Right cardiac atrium (tissue), 5 donors: ENCODE data around the gene EWSR1. TPM values are rescaled to one million over a fixed set of nuclear protein-coding genes. Genes with fewer than 3 reads are reported as not detected.
A peak's percentile ranks its signal among the peaks of the same experiment; 100 is the strongest.

Experiments
- ATAC-seq, 2 donors: fragments of 200-7000 bp; cut with Tn5 transposase; one replicate each; pipeline versions ENCODE4 v1.8.0 to v1.9.1; 2020; ENCODE audit warnings: moderate library complexity in 2 of 2, mild to moderate bottlenecking in 1 of 2
- DNase-seq, 3 donors: peaks; one replicate each; pipeline ENCODE4 v3.0.0-alpha.2; 2020
- H3K27ac ChIP-seq: one replicate; pipeline ENCODE4 v1.5.1; 2013; ENCODE audit warnings: mild to moderate bottlenecking, low read length, control low read depth, moderate library complexity
- H3K27me3 ChIP-seq: one replicate; pipeline ENCODE4 v1.6.1; 2013; ENCODE audit not compliant: control insufficient read depth, insufficient read depth
- H3K4me1 ChIP-seq: one replicate; pipeline ENCODE4 v1.6.1; 2013; ENCODE audit warnings: low read length; ENCODE audit not compliant: control insufficient read depth, insufficient read depth
- H3K4me3 ChIP-seq: one replicate; pipeline ENCODE4 v1.5.1; 2013; ENCODE audit warnings: low read length, control low read depth
- H3K9me3 ChIP-seq: one replicate; pipeline ENCODE4 v1.6.1; 2013; ENCODE audit warnings: low read length; ENCODE audit not compliant: control insufficient read depth
- WGBS: extraction: QIAGEN DNeasy Blood & Tissue Kit; methylation state at CpG from one replicate; pipeline ENCODE4 v1.1.7; 2013; 5-methylcytosine and 5-hydroxymethylcytosine counted together
- intact Hi-C, 4 donors: fragments of 100-400 bp; cut with DNase I; formaldehyde crosslinking; loops; one replicate each; pipeline versions ENCODE4 v1.11.0 to v1.14.0; 2022 to 2023
- polyA plus RNA-seq: library from polyadenylated mRNA; stranded (reverse); fragments of 200-250 nt; gene quantifications from one replicate; pipeline ENCODE4 v1.2.3, GENCODE V29; 2013
- total RNA-seq, 4 donors: library from RNA; stranded (reverse); fragmentation: NEBNext Ultra II Directional; extraction: Animal tissue kit (Norgen Biotek cat#: 25700); gene quantifications; one replicate each; pipeline ENCODE4 v1.2.1, GENCODE V29; 2021
- donor health status: healthy with polysubstance abuse.
- donor health status: DM: no; HTN: yes; CAD: no.
- donor health status: DM: no; HTN: no; CAD: no.
- donor health status: DM: no; HTN: yes; CAD: no; lungs with severe emphysema.
- donor health status: DM: yes; HTN: yes; CAD: no.

EWSR1 gene
- total and polyA plus RNA-seq, 5 donors, result 119 to 162 (median 142) TPM

DNA sequence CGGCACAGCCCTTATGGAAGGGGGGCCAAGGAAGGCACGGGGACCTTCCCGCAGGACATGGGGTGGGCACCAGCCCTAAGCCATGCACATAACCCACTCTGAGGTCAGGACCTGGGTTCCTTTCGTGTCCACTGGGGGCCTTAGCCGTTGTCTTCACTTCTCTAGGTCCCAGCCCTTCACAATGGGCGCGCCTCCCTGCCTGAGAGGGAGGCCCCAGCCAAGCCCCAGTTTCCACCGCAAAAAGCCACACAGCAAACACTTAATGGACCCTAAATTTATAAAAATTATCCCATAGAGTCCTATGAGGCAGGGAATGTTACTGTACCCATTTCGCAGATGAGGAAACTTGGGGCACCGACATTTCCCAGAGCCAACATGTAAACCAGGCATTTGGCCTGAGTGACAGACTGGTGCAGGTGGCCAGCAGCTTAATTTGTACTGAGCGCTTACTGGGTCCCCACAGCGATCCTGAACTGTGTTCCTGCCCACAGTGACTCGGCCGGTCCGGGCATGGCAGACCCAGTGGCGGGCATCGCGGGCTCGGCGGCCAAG is 39.6 kb downstream of the EWSR1 start:
- 64% methylated on average over 20 of the region's 20 CpGs for WGBS
- DNase-seq, result peak in 1 of 3 donors; percentile 65
- ATAC-seq, result no peak
- intact Hi-C loops, result loop anchor here in 2 of 4 donors (5.0 kb wide), 2 partner anchors 35 to 50 kb away; no protein-coding TSS in a partner anchor
- peak overlapping the region; percentile 81 for H3K27ac ChIP-seq
- H3K27me3 ChIP-seq, result no peaks in the 10 kb centered on the region
- no peaks in the 10 kb centered on the region for H3K9me3 ChIP-seq
- peak overlapping the region; percentile 91 for H3K4me3 ChIP-seq
- peaks cover 19% of the 10 kb centered on the region for H3K4me1 ChIP-seq

DNA sequence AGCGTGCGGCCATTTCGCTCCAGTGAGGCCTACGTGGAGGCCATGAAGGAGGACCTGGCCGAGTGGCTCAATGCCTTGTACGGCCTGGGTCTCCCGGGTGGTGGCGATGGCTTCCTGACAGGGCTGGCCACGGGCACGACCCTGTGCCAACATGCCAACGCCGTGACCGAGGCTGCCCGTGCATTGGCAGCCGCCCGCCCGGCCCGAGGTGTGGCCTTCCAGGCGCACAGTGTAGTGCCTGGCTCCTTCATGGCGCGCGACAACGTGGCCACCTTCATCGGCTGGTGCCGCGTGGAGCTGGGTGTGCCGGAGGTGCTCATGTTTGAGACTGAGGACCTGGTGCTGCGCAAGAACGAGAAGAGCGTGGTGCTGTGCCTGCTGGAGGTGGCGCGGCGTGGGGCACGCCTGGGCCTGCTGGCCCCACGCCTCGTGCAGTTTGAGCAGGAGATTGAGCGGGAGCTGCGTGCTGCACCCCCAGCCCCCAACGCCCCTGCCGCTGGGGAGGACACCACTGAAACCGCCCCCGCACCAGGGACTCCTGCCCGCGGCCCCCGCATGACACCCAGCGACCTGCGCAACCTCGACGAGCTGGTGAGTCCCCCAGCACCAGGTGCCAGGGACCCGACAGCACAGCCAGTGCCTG is 40.2 kb downstream of the EWSR1 start:
- ATAC-seq (no peak), DNase-seq (peak in 2 of 3 donors; percentile 76 to 77)
- Histone ChIP-seq H3K27ac (peak overlapping the region; percentile 49), H3K9me3 (no peaks in the 10 kb centered on the region), H3K4me1 (peaks cover 23% of the 10 kb centered on the region), H3K27me3 (no peaks in the 10 kb centered on the region), H3K4me3 (peak overlapping the region; percentile 91)
- 62% methylated on average over 50 of the region's 50 CpGs for WGBS
- intact Hi-C loops, result loop anchor here in 2 of 4 donors (5.0 kb wide), 2 partner anchors 36 to 49 kb away; no protein-coding TSS in a partner anchor

DNA sequence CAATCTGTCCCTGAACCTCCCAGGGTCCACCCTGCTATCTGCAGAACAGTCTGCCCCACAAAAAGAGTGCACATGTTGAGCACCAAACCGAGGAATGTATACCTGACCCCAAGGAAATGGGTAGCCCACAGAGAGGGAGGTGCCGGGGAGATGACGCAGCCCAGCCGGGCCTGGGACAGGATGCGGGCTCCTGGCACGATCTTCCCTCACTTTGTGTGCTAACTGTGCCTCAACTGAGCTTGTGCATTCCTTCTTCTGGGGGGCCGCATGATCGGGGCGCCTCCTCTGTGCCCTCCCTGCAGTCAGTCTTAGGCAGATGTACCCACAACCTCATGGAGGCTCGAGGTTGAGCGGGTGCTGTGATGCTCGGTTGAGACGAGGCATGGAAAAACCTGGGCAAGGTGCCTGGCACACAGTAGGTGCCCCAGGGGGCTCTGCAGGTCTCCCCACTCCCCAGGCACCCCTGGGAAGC is 40.8 kb downstream of the EWSR1 start:
- no peak for ATAC-seq
- WGBS, result 50% methylated on average over 13 of the region's 13 CpGs

DNA sequence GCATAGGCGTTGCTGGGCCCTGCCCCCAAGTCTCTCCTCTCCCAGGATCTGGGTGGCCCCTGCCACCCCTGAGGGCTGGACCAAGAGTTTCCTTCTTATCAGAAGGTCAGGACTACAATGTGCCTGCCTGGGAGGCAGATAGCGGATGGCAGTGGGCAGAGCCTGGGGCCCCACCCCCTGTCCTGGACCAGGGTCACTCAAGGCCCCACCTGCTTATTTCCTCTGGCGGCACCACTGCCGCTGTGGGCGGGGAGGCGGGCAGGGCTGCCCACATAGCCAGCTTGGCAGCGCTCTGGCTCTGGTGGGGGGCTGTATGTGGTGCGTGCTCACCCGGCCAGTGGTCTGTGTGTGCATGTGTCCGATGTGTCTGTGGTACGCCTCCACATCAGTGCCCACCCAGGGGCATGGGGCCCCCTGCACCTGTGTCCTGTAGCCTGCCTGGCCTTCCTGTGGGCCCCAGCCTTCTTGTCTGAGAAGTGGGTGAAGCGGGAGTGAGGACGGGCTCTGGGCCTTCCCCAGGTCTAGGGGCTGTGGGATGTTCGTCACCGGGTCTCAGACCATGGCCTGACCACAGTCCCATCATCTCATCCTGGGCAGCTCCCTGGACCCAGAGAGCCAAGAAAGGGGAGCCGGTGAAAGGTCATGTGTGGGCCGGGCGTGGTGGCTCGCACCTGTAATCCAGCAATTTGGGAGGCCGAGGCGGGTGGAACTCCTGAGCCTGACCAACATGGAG is 41.4 kb downstream of the EWSR1 start:
- no peak overlapping the region for H3K4me3 ChIP-seq
- intact Hi-C loops, result loop anchor here in 2 of 4 donors (5.0 kb wide), 2 partner anchors 37 to 48 kb away; no protein-coding TSS in a partner anchor
- H3K27ac ChIP-seq, result peak overlapping the region; percentile 28
- peak; percentile 65 to 85 (median 85) for DNase-seq
- no peaks in the 10 kb centered on the region for H3K27me3 ChIP-seq
- no peaks in the 10 kb centered on the region for H3K9me3 ChIP-seq
- peaks cover 30% of the 10 kb centered on the region for H3K4me1 ChIP-seq
- 69% methylated on average over 21 of the region's 21 CpGs for WGBS
- peak; percentile 4 to 5 for ATAC-seq

More for the DNA sequence above, 40.8 kb downstream of the EWSR1 start:
- Histone ChIP-seq H3K27ac (peak overlapping the region; percentile 49), H3K4me1 (peaks cover 28% of the 10 kb centered on the region), H3K4me3 (no peak overlapping the region), H3K27me3 (no peaks in the 10 kb centered on the region), H3K9me3 (no peaks in the 10 kb centered on the region)
- DNase-seq, result peak in 1 of 3 donors; percentile 73
- intact Hi-C loops, result loop anchor here in 2 of 4 donors (5.0 kb wide), 2 partner anchors 37 to 48 kb away; no protein-coding TSS in a partner anchor

DNA sequence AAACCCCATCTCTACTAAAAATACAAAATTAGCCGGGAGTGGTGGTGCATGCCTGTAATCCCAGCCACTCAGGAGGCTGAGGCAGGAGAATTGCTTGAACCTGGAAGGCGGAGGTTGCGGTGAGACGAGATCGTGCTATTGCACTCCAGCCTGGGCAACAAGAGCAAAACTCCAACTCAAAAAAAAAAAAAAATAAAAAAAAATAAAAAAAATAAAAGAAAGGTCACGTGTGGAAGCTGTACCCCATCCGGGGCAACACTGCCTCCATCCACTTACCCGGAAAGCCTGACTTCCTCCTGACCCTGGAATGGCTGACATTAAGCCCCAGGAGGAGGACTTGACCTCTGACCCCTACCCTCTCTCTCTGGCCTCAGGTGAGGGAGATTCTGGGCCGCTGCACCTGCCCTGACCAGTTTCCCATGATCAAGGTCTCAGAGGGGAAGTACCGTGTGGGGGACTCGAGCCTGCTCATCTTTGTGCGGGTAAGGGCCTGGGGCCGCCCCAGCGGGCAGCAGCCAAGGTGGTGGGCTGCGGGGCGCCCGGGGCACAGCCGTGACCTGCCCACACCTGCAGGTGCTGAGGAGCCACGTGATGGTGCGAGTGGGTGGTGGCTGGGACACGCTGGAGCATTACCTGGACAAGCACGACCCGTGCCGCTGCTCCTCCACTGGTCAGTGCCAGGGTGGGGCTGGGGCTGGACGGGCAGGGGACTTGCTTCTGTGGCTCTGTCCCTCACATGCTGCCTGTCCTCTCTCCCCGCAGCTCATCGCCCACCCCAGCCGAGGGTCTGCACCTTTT is 42.2 kb downstream of the EWSR1 start:
- no peaks in the 10 kb centered on the region for H3K27me3 ChIP-seq
- H3K4me3 ChIP-seq, result no peak overlapping the region
- DNase-seq (no peak), ATAC-seq (peak in 1 of 2 donors; percentile 0)
- H3K27ac ChIP-seq, result peak overlapping the region; percentile 76
- 59% methylated on average over 28 of the region's 28 CpGs for WGBS
- intact Hi-C loops, result no loop called here
- H3K4me1 ChIP-seq, result peaks cover 30% of the 10 kb centered on the region
- H3K9me3 ChIP-seq, result no peaks in the 10 kb centered on the region

DNA sequence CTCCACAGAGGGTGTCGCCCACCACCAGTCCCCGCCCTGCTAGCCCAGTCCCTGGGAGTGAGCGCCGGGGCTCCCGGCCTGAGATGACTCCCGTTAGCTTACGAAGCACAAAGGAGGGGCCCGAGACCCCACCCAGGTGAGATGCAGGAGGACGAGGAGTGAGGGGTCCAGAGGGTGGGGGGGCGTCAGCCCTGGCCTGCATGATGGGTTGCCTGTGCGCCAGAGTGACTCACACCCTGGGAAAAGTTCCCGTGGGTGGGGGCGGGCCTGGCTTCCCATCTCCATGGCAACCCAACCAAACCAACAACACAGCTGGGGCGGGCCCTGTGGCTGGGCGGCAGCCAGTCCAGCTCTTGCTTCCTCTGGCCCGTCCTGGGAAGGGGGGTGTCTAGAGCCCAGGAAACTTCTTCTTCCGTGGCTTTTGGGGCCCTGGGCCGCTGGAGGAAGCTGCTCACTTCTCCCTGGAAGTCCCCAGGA is 42.8 kb downstream of the EWSR1 start:
- ATAC-seq (peak; percentile 74 to 76), DNase-seq (peak; percentile 97 to 99 (median 99))
- H3K9me3 ChIP-seq, result no peaks in the 10 kb centered on the region
- WGBS, result 16% methylated on average over 18 of the region's 18 CpGs
- H3K4me3 ChIP-seq, result peak overlapping the region; percentile 16
- intact Hi-C loops, result no loop called here
- peaks cover 30% of the 10 kb centered on the region for H3K4me1 ChIP-seq
- H3K27ac ChIP-seq, result peak overlapping the region; percentile 76
- H3K27me3 ChIP-seq, result no peaks in the 10 kb centered on the region

DNA sequence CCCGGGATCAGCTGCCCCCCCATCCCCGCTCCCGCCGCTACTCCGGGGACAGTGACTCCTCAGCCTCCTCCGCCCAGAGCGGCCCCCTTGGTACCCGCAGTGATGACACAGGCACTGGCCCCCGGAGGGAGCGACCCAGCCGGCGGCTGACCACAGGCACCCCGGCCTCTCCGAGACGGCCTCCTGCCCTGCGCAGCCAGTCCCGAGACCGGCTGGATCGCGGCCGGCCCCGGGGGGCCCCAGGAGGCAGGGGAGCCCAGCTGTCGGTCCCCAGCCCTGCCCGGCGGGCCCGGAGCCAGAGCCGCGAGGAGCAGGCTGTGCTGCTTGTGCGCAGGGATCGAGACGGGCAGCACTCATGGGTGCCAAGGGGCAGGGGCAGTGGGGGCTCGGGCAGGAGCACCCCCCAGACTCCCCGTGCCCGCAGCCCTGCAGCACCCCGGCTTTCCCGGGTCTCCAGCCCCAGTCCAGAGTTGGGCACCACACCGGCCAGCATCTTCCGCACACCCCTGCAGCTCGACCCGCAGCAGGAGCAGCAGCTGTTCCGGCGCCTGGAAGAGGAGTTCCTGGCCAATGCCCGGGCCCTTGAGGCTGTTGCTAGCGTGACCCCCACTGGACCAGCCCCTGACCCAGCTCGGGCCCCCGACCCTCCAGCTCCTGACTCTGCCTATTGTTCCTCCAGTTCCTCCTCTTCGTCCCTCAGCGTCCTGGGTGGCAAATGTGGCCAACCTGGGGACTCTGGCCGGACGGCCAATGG is 43.6 kb downstream of the EWSR1 start:
- H3K27ac ChIP-seq, result peak overlapping the region; percentile 20
- peak overlapping the region; percentile 16 for H3K4me3 ChIP-seq
- intact Hi-C loops, result no loop called here
- no peaks in the 10 kb centered on the region for H3K27me3 ChIP-seq
- 45% methylated on average over 50 of the region's 50 CpGs for WGBS
- peaks cover 30% of the 10 kb centered on the region for H3K4me1 ChIP-seq
- DNase-seq (peak; percentile 60 to 90 (median 87)), ATAC-seq (peak; percentile 1)
- H3K9me3 ChIP-seq, result no peaks in the 10 kb centered on the region

DNA sequence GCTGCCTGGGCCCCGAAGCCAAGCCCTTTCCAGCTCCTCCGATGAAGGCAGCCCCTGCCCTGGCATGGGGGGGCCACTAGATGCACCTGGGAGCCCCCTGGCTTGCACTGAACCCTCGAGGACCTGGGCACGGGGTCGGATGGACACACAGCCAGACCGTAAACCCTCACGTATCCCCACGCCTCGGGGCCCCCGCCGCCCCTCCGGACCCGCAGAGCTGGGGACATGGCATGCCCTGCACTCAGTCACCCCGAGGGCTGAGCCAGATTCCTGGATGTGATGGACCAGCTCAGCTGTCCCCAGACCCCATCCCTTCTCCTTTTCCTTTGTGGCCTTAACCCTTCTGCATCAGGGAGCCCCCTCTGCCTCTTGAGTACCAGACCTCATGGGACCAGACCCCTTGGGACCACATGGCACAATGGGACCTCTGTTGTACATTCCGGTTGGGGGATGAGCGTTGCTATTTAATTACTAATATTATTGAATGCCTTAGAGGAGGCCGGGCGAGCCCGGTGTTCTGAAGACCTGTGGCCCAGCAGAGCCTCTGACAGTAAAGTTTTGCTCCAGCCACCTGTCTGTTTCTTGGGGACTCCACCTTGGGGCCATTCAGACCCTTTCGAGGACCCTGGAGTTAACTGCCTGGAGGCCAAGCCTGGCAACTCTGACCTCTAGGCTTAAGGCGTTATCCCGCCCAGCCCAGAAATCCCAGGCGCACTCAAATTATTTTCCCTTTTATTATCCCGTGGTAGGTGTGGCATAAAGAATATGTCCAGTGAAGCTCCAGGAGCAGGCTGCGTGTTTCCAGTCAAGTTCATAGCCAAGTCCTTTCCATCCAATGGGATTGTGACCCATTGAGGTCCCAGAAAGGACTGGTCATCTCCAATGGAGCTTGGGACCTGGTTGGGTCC is 44.4 kb downstream of the EWSR1 start:
- intact Hi-C loops, result no loop called here
- Histone ChIP-seq H3K4me1 (peaks cover 30% of the 10 kb centered on the region), H3K4me3 (no peak overlapping the region), H3K27me3 (no peaks in the 10 kb centered on the region), H3K27ac (no peak overlapping the region), H3K9me3 (no peaks in the 10 kb centered on the region)
- WGBS, result 88% methylated on average over 25 of the region's 25 CpGs
- ATAC-seq, result no peak
- DNase-seq, result peak; percentile 11 to 74 (median 51)

DNA sequence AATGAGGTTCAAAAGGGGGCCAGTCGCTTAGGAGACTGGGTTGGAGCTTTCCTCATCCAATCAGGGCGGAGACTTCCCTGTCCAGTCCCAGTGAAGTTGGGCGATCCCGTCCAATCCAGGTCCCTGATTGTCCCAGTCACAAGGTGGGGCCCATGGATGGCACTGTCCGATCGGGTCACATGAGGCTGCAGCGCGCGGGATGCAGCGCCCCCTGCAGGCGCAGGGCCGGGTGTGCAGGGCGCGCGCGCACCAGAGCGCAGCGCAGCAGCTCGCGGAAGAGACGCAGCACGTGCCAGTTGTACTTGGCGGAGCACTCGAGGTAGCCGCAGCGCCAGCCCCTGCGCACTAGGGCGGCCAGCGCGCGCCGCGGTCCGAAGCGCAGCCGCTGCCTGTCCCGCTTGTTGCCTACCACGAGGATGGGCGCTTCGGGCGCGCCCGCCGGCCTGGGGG is 45.1 kb downstream of the EWSR1 start:
- Histone ChIP-seq H3K9me3 (no peaks in the 10 kb centered on the region), H3K27me3 (no peaks in the 10 kb centered on the region), H3K4me1 (peaks cover 27% of the 10 kb centered on the region), H3K4me3 (no peak overlapping the region), H3K27ac (no peak overlapping the region)
- WGBS, result 15% methylated on average over 44 of the region's 44 CpGs
- intact Hi-C loops, result no loop called here
- DNase-seq, result peak; percentile 55 to 82 (median 78)
- peak in 1 of 2 donors; percentile 9 for ATAC-seq
